Measurements from ENCODE around the gene TGM5. TPM values are rescaled to one million over a fixed set of nuclear protein-coding genes. Genes with fewer than 3 reads are reported as not detected.

The TGM5 gene
- total and polyA plus RNA-seq, 2 donors from 2014 or later = not detected

DNA sequence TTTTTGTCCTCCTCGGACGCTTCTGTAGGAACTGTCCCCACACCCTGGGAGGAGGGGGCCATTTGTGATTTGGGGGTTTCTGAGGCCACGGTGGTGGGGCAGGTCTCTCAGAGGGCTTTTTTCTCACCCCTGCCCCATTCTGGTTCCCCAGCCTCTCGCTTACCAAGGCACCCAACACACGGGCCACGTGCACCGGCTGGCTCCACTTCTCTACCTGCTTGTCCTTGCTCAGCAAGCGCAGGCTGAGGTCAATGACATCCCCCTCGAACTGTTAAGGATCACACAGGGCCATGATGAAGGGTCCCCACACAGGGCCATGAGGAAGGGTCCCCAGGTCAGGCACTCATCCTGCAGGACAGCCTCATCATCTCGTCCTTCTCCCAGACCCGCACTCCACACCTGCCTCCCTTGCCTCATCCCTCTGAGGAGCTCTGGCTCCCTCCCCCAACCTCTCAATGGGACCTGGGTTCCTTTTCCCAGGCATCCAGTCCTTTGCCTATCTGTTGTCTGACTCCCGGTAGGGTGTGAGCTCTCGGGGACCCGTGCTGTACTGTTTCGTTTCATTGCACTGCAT, 56.5 kb downstream of the TGM5 start:
- intact Hi-C loops (cut with DNase I) = no loop called here
- DNase-seq = no peak

GRCh38 chr15:43209059-43209824, 57.5 kb downstream of the TGM5 start:
- no peaks in the 10 kb centered on the region for H3K9me3 ChIP-seq (ENCODE audit: control insufficient read depth in 2 of 3, insufficient read depth in 1 of 3, low read length in 3 of 3)
- no peak overlapping the region for H3K27ac ChIP-seq (ENCODE audit: low read depth in 2 of 2, low read length in 2 of 2)
- DNase-seq = peak in 2 of 5 donors; percentile 26 to 27
- intact Hi-C loops (cut with DNase I) = no loop called here
- H3K27me3 ChIP-seq (ENCODE audit: control insufficient read depth, insufficient read depth, low read length) = no peaks in the 10 kb centered on the region
- H3K36me3 ChIP-seq (ENCODE audit: control insufficient read depth in 2 of 3, insufficient read depth in 3 of 3, low read length in 3 of 3) = no peaks in the 10 kb centered on the region
- no peak for TF ChIP-seq CTCF (IDR thresholded peaks at IDR 0.05; ENCODE audit: borderline replicate concordance, extremely low read depth, insufficient read depth)
- H3K4me3 ChIP-seq (ENCODE audit: low read length in 3 of 3) = no peak overlapping the region
- no peaks in the 10 kb centered on the region for H3K4me1 ChIP-seq (ENCODE audit: control insufficient read depth in 2 of 3, insufficient read depth in 2 of 3, low read depth in 1 of 3, low read length in 3 of 3)
- no peak overlapping the region for H3K9ac ChIP-seq (ENCODE audit: low read length in 3 of 3)
- FAIRE-seq = no peak

More for the DNA sequence above, 56.5 kb downstream of the TGM5 start:
- Histone ChIP-seq H3K36me3 (ENCODE audit: control insufficient read depth in 2 of 3, insufficient read depth in 3 of 3, low read length in 3 of 3) (no peaks in the 10 kb centered on the region), H3K27me3 (ENCODE audit: control insufficient read depth, insufficient read depth, low read length) (no peaks in the 10 kb centered on the region), H3K9me3 (ENCODE audit: control insufficient read depth in 2 of 3, insufficient read depth in 1 of 3, low read length in 3 of 3) (no peaks in the 10 kb centered on the region), H3K4me3 (ENCODE audit: low read length in 3 of 3) (no peak overlapping the region), H3K4me1 (ENCODE audit: control insufficient read depth in 2 of 3, insufficient read depth in 2 of 3, low read depth in 1 of 3, low read length in 3 of 3) (no peaks in the 10 kb centered on the region), H3K9ac (ENCODE audit: low read length in 3 of 3) (no peak overlapping the region), H3K27ac (ENCODE audit: low read depth in 2 of 2, low read length in 2 of 2) (no peak overlapping the region)
- FAIRE-seq = no peak
- TF ChIP-seq CTCF (IDR thresholded peaks at IDR 0.05; ENCODE audit: borderline replicate concordance, extremely low read depth, insufficient read depth) = no peak

- DNase-seq = no peak
- no peaks in the 10 kb centered on the region for H3K36me3 ChIP-seq (ENCODE audit: control insufficient read depth in 2 of 3, insufficient read depth in 3 of 3, low read length in 3 of 3)
- intact Hi-C loops (cut with DNase I) = no loop called here
- H3K4me3 ChIP-seq (ENCODE audit: low read length in 3 of 3) = no peak overlapping the region
- no peaks in the 10 kb centered on the region for H3K4me1 ChIP-seq (ENCODE audit: control insufficient read depth in 2 of 3, insufficient read depth in 2 of 3, low read depth in 1 of 3, low read length in 3 of 3)
- FAIRE-seq = no peak
- H3K27ac ChIP-seq (ENCODE audit: low read depth in 2 of 2, low read length in 2 of 2) = no peak overlapping the region
- no peaks in the 10 kb centered on the region for H3K27me3 ChIP-seq (ENCODE audit: control insufficient read depth, insufficient read depth, low read length)
- no peak for TF ChIP-seq CTCF (IDR thresholded peaks at IDR 0.05; ENCODE audit: borderline replicate concordance, extremely low read depth, insufficient read depth)
- no peaks in the 10 kb centered on the region for H3K9me3 ChIP-seq (ENCODE audit: control insufficient read depth in 2 of 3, insufficient read depth in 1 of 3, low read length in 3 of 3)
- no peak overlapping the region for H3K9ac ChIP-seq (ENCODE audit: low read length in 3 of 3)
Observed at GRCh38 chr15:43208052-43209002, 58.4 kb downstream of the TGM5 start.

All from kidney (tissue), 14 donors.